Posterior cingulate gyrus (tissue), 11 donors: ENCODE measurements around the gene HOXA6.

Experiments
- DNase-seq, 10 donors: peaks; one replicate each; pipeline versions ENCODE4 v3.0.0 to v3.0.0-alpha.2; 2020 to 2021; ENCODE audit warnings: mixed read lengths in 3 of 10
- intact Hi-C: fragments of 100-400 bp; cut with DNase I; formaldehyde crosslinking; loops from one replicate; pipeline ENCODE4 v1.15.1; 2023

HOXA6 gene

GRCh38 chr7:27113991-27114769 is 33.4 kb downstream of the HOXA6 start:
- no peak for DNase-seq
- intact Hi-C loops, result no loop called here

GRCh38 chr7:27112955-27113949 is 34.3 kb downstream of the HOXA6 start:
- DNase-seq, result no peak
- intact Hi-C loops, result no loop called here

GRCh38 chr7:27112361-27112760 is 35.2 kb downstream of the HOXA6 start:
- DNase-seq, result no peak
- intact Hi-C loops, result no loop called here

GRCh38 chr7:27111751-27112277 is 35.8 kb downstream of the HOXA6 start:
- DNase-seq, result no peak
- intact Hi-C loops, result no loop called here

- DNase-seq, result no peak
These were observed 36.4 kb downstream of the HOXA6 start for GRCh38 chr7:27111042-27111750.

GRCh38 chr7:27110186-27111031 is 37.2 kb downstream of the HOXA6 start:
- DNase-seq, result no peak
- intact Hi-C loops, result no loop called here

More at GRCh38 chr7:27111042-27111750, 36.4 kb downstream of the HOXA6 start:
- intact Hi-C loops, result no loop called here

GRCh38 chr7:27109466-27110185 is 37.9 kb downstream of the HOXA6 start:
- no peak for DNase-seq
- intact Hi-C loops, result no loop called here

- no peak for DNase-seq
- intact Hi-C loops, result no loop called here
These were observed 39.0 kb downstream of the HOXA6 start for GRCh38 chr7:27108390-27109127.

GRCh38 chr7:27107391-27108381 is 39.9 kb downstream of the HOXA6 start:
- intact Hi-C loops, result no loop called here

GRCh38 chr7:27106901-27107240 is 40.7 kb downstream of the HOXA6 start:
- no peak for DNase-seq
- intact Hi-C loops, result no loop called here

More at GRCh38 chr7:27107391-27108381, 39.9 kb downstream of the HOXA6 start:
- no peak for DNase-seq

- intact Hi-C loops, result no loop called here
- no peak for DNase-seq
These were observed 41.2 kb downstream of the HOXA6 start for GRCh38 chr7:27106181-27106900.

- intact Hi-C loops, result no loop called here
- DNase-seq, result no peak
These were observed 42.1 kb downstream of the HOXA6 start for GRCh38 chr7:27105301-27106031.

- no peak for DNase-seq
- intact Hi-C loops, result no loop called here
These were observed 43.1 kb downstream of the HOXA6 start for GRCh38 chr7:27104341-27105058.

- intact Hi-C loops, result no loop called here
- DNase-seq, result no peak
These were observed 43.9 kb downstream of the HOXA6 start for GRCh38 chr7:27103489-27104226.
